SK-N-SH treated with all-trans-retinoic acid at 6 μM for 48 hours (cell line): Measurements from ENCODE around the gene NIPBL.

Experiments used
- ATAC-seq: fragments of 200-7000 bp; cut with Tn5 transposase; 3 replicates; pipeline ENCODE4 v1.9.1; 2020; ENCODE audit warnings: mild to moderate bottlenecking, moderate library complexity
- ARNTL ChIP-seq: fragments of 450-650 bp; formaldehyde crosslinking; IDR thresholded peaks from 2 replicates; pipeline ENCODE4 v1.5.0; 2020; ENCODE audit warnings: low read depth, mild to moderate bottlenecking, moderate library complexity, borderline replicate concordance
- CSDC2 ChIP-seq: fragments of 250-450 bp; sonication (Bioruptor Pico); IDR thresholded peaks from 2 replicates; pipeline ENCODE4 v1.5.0; 2020; ENCODE audit warnings: mild to moderate bottlenecking, moderate library complexity
- ESRRG ChIP-seq: fragments of 250-450 bp; sonication (Bioruptor Pico); IDR thresholded peaks from 2 replicates; pipeline ENCODE4 v1.6.1; 2021; ENCODE audit warnings: mild to moderate bottlenecking
- GLIS3 ChIP-seq: fragments of 250-450 bp; sonication (Bioruptor Pico); IDR thresholded peaks from 2 replicates; pipeline ENCODE4 v1.5.0; 2020; ENCODE audit warnings: mild to moderate bottlenecking, moderate library complexity
- OSR1 ChIP-seq: fragments of 250-450 bp; sonication (Bioruptor Pico); IDR thresholded peaks from 2 replicates; pipeline ENCODE4 v1.8.0; 2022; ENCODE audit warnings: moderate library complexity, mild to moderate bottlenecking, inconsistent platforms
- PPARA ChIP-seq: fragments of 250-450 bp; sonication (Bioruptor Pico); IDR thresholded peaks from 2 replicates; pipeline ENCODE4 v1.5.0; 2020; ENCODE audit warnings: mild to moderate bottlenecking, borderline replicate concordance
- RARB ChIP-seq: fragments of 250-450 bp; sonication (Bioruptor Pico); IDR thresholded peaks from 2 replicates; pipeline ENCODE4 v1.8.0; 2021; ENCODE audit warnings: mild to moderate bottlenecking, moderate library complexity
- SNAI2 ChIP-seq: fragments of 250-450 bp; sonication (Bioruptor Pico); IDR thresholded peaks from 2 replicates; pipeline ENCODE4 v1.5.0; 2020; ENCODE audit warnings: mild to moderate bottlenecking, moderate library complexity
- TCF4 ChIP-seq: fragments of 250-450 bp; sonication (Bioruptor Pico); IDR thresholded peaks from 2 replicates; pipeline ENCODE4 v1.8.0; 2021; ENCODE audit warnings: mild to moderate bottlenecking, moderate library complexity, borderline replicate concordance
- TOX ChIP-seq: fragments of 250-450 bp; sonication (Bioruptor Pico); IDR thresholded peaks from 2 replicates; pipeline ENCODE4 v1.8.0; 2021; ENCODE audit warnings: mild to moderate bottlenecking, moderate library complexity, borderline replicate concordance
- ZC3H10 ChIP-seq: fragments of 250-450 bp; sonication (Bioruptor Pico); IDR thresholded peaks from 2 replicates; pipeline ENCODE4 v1.5.1; 2021; ENCODE audit warnings: mild to moderate bottlenecking, moderate library complexity
- ZFP3 ChIP-seq: fragments of 250-450 bp; sonication (Bioruptor Pico); IDR thresholded peaks from 2 replicates; pipeline ENCODE4 v1.5.0; 2020; ENCODE audit warnings: mild to moderate bottlenecking, moderate library complexity
- ZFP30 ChIP-seq: fragments of 450-650 bp; formaldehyde crosslinking; IDR thresholded peaks from 2 replicates; pipeline ENCODE4 v1.5.0; 2022; ENCODE audit warnings: mild to moderate bottlenecking, moderate library complexity
- ZNF565 ChIP-seq: fragments of 450-650 bp; formaldehyde crosslinking; conservative IDR thresholded peaks from 2 replicates; pipeline ENCODE4 v1.5.0; 2020; ENCODE audit warnings: low read depth, mild to moderate bottlenecking, moderate library complexity
- ZNF70 ChIP-seq: fragments of 450-650 bp; formaldehyde crosslinking; IDR thresholded peaks from 2 replicates; pipeline ENCODE4 v1.5.0; 2020; ENCODE audit warnings: mild to moderate bottlenecking, moderate library complexity
- ZNF8 ChIP-seq: fragments of 450-650 bp; formaldehyde crosslinking; IDR thresholded peaks from 2 replicates; pipeline ENCODE4 v1.5.0; 2020; ENCODE audit warnings: mild to moderate bottlenecking, moderate library complexity
- TF ChIP-seq, protein P1 (sequence below): fragments of 250-450 bp; sonication (Bioruptor Pico); IDR thresholded peaks from 2 replicates; pipeline ENCODE4 v1.8.0; 2020; ENCODE audit warnings: mild to moderate bottlenecking, moderate library complexity, borderline replicate concordance
- TF ChIP-seq, protein P2 (sequence below): fragments of 250-450 bp; sonication (Bioruptor Pico); IDR thresholded peaks from 2 replicates; pipeline ENCODE4 v1.8.0; 2021; ENCODE audit warnings: low read depth, mild to moderate bottlenecking, moderate library complexity, borderline replicate concordance
- TF ChIP-seq, protein P3 (sequence below): fragments of 250-450 bp; sonication (Bioruptor Pico); IDR thresholded peaks from 2 replicates; pipeline ENCODE4 v1.5.0; 2020; ENCODE audit warnings: mild to moderate bottlenecking, moderate library complexity
- TF ChIP-seq, protein P4 (sequence below): fragments of 250-450 bp; sonication (Bioruptor Pico); IDR thresholded peaks from 2 replicates; pipeline ENCODE4 v1.5.1; 2020; ENCODE audit warnings: low read depth, mild to moderate bottlenecking, moderate library complexity
- TF ChIP-seq, protein P5 (sequence below): fragments of 250-450 bp; sonication (Bioruptor Pico); IDR thresholded peaks from 2 replicates; pipeline ENCODE4 v1.5.1; 2021; ENCODE audit warnings: mild to moderate bottlenecking, moderate library complexity

The NIPBL gene

DNA sequence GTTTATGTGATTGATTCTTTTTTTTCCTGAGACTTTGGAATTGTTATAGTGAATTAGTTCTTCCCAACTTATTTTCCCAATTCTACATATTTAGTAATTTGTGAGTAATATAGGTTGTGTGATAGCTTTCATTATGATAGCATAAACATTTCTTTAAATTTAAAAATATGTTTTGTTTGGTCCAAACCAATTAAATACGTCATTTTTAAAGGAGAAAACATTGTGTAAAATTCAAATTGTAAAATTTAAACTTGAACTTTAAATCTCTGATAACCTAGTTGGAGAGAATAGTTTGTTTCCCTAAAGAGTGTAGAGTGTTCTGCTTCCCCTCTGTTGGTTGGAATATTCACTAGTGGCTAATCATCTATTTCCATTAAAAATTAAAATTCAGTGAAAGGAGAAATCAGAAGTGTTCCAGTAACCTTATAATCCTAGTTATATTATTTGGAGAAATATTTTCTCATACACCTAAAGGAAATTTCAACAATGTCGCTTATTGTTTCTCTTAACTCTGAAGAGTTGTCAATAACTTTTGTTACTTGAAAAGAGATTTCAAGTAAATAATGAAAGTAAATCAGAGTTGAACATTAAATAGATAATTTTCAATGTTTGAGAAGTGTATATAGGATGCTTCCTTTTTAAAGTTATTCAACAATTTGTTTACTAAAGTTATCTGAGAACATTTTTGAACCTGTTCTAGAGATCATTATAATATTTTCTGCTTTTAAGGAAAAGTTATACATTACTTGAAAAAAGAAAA, 2.9 kb downstream of the NIPBL start:
- TF ChIP-seq ZNF8 (no peak), ARNTL (no peak), ZC3H10 (CRISPR knock-in tag) (no peak), GLIS3 (no peak), TCF4 (CRISPR knock-in tag) (no peak)
- TF ChIP-seq, all 23 proteins: peak for 0
- ATAC-seq: no peak

DNA sequence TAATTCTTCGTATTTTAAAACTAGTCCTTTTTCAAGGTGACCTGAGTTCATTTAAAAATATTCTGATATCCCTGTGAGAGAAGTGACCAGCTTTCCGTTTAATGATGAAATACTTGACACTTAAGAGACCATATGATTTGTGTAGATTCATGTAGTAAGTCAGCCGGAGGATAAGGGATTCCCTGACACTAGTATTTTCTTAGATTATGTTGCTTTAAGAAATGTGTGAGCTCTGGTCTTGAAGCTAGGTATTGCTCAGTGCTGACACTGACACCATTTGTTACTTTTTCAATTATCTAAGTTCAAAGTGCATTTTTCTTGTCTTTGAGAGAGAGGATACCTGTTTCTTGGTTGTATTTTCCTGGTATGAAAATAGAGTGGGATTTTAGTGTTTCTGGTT, 4.2 kb downstream of the NIPBL start:
- ATAC-seq: no peak
- TF ChIP-seq OSR1 (CRISPR knock-in tag) (no peak), ZNF8 (no peak), ZFP30 (no peak), GLIS3 (no peak), SNAI2 (CRISPR knock-in tag) (no peak), ESRRG (CRISPR knock-in tag) (no peak), PPARA (CRISPR knock-in tag) (no peak), TCF4 (CRISPR knock-in tag) (no peak), ZNF70 (no peak), ARNTL (no peak)
- TF ChIP-seq, protein P1, sequence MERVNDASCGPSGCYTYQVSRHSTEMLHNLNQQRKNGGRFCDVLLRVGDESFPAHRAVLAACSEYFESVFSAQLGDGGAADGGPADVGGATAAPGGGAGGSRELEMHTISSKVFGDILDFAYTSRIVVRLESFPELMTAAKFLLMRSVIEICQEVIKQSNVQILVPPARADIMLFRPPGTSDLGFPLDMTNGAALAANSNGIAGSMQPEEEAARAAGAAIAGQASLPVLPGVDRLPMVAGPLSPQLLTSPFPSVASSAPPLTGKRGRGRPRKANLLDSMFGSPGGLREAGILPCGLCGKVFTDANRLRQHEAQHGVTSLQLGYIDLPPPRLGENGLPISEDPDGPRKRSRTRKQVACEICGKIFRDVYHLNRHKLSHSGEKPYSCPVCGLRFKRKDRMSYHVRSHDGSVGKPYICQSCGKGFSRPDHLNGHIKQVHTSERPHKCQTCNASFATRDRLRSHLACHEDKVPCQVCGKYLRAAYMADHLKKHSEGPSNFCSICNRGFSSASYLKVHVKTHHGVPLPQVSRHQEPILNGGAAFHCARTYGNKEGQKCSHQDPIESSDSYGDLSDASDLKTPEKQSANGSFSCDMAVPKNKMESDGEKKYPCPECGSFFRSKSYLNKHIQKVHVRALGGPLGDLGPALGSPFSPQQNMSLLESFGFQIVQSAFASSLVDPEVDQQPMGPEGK (CRISPR knock-in tag): no peak
- TF ChIP-seq, protein P2, sequence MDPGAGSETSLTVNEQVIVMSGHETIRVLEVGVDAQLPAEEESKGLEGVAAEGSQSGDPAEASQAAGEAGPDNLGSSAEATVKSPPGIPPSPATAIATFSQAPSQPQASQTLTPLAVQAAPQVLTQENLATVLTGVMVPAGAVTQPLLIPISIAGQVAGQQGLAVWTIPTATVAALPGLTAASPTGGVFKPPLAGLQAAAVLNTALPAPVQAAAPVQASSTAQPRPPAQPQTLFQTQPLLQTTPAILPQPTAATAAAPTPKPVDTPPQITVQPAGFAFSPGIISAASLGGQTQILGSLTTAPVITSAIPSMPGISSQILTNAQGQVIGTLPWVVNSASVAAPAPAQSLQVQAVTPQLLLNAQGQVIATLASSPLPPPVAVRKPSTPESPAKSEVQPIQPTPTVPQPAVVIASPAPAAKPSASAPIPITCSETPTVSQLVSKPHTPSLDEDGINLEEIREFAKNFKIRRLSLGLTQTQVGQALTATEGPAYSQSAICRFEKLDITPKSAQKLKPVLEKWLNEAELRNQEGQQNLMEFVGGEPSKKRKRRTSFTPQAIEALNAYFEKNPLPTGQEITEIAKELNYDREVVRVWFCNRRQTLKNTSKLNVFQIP (CRISPR knock-in tag): no peak
- TF ChIP-seq, protein P3, sequence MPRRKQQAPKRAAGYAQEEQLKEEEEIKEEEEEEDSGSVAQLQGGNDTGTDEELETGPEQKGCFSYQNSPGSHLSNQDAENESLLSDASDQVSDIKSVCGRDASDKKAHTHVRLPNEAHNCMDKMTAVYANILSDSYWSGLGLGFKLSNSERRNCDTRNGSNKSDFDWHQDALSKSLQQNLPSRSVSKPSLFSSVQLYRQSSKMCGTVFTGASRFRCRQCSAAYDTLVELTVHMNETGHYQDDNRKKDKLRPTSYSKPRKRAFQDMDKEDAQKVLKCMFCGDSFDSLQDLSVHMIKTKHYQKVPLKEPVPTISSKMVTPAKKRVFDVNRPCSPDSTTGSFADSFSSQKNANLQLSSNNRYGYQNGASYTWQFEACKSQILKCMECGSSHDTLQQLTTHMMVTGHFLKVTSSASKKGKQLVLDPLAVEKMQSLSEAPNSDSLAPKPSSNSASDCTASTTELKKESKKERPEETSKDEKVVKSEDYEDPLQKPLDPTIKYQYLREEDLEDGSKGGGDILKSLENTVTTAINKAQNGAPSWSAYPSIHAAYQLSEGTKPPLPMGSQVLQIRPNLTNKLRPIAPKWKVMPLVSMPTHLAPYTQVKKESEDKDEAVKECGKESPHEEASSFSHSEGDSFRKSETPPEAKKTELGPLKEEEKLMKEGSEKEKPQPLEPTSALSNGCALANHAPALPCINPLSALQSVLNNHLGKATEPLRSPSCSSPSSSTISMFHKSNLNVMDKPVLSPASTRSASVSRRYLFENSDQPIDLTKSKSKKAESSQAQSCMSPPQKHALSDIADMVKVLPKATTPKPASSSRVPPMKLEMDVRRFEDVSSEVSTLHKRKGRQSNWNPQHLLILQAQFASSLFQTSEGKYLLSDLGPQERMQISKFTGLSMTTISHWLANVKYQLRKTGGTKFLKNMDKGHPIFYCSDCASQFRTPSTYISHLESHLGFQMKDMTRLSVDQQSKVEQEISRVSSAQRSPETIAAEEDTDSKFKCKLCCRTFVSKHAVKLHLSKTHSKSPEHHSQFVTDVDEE: no peak

DNA sequence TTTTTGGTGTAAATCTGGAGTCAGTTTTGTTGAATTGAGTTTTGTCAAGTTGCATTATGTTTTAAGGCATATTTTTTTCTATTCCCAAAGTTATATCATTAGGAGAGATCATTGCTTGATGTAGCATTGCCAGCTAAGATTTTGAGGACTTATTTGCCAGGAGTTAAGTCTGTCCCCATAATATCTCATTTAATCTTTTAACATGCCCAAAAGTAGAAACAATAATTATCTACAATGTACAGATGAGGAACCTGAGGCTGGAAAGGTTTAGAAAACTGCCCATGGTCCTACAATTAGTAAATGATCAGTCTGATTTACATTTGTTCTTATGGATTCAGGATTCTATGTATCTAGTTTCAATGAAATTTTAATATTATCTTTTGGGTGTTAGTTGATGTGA, 4.7 kb downstream of the NIPBL start:
- no peak for ATAC-seq
- TF ChIP-seq ZNF70 (no peak), CSDC2 (no peak), RARB (CRISPR knock-in tag) (no peak), ZNF565 (CRISPR knock-in tag) (no peak), GLIS3 (no peak), ARNTL (no peak), ZFP30 (no peak), TOX (CRISPR knock-in tag) (no peak), OSR1 (CRISPR knock-in tag) (no peak), PPARA (CRISPR knock-in tag) (no peak), ZC3H10 (CRISPR knock-in tag) (no peak), ZFP3 (CRISPR knock-in tag) (no peak)
- TF ChIP-seq, protein P4, sequence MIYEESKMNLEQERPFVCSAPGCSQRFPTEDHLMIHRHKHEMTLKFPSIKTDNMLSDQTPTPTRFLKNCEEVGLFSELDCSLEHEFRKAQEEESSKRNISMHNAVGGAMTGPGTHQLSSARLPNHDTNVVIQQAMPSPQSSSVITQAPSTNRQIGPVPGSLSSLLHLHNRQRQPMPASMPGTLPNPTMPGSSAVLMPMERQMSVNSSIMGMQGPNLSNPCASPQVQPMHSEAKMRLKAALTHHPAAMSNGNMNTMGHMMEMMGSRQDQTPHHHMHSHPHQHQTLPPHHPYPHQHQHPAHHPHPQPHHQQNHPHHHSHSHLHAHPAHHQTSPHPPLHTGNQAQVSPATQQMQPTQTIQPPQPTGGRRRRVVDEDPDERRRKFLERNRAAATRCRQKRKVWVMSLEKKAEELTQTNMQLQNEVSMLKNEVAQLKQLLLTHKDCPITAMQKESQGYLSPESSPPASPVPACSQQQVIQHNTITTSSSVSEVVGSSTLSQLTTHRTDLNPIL (CRISPR knock-in tag): no peak
- TF ChIP-seq, protein P3: no peak
- TF ChIP-seq, protein P2 (CRISPR knock-in tag): no peak
- TF ChIP-seq, protein P5, sequence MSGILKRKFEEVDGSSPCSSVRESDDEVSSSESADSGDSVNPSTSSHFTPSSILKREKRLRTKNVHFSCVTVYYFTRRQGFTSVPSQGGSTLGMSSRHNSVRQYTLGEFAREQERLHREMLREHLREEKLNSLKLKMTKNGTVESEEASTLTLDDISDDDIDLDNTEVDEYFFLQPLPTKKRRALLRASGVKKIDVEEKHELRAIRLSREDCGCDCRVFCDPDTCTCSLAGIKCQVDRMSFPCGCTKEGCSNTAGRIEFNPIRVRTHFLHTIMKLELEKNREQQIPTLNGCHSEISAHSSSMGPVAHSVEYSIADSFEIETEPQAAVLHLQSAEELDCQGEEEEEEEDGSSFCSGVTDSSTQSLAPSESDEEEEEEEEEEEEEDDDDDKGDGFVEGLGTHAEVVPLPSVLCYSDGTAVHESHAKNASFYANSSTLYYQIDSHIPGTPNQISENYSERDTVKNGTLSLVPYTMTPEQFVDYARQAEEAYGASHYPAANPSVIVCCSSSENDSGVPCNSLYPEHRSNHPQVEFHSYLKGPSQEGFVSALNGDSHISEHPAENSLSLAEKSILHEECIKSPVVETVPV (CRISPR knock-in tag): no peak
